ENCODE results near the gene LRRC4C. TPM values are rescaled to one million over a fixed set of nuclear protein-coding genes. Genes with fewer than 3 reads are reported as not detected.

LRRC4C gene
- total and polyA plus RNA-seq, 4 donors = 0.10 to 0.93 (median 0.30) TPM

- peak; percentile 88 for TF ChIP-seq SP1 (IDR thresholded peaks at IDR 0.05)
- no peak for TF ChIP-seq FOXA1 (IDR thresholded peaks at IDR 0.05)
- TF ChIP-seq YY1 (IDR thresholded peaks at IDR 0.05) = peak; percentile 74
- TF ChIP-seq NR2F2 (IDR thresholded peaks at IDR 0.05) = peak; percentile 68
- peak; percentile 40 for TF ChIP-seq ATF3 (IDR thresholded peaks at IDR 0.05)
- TF ChIP-seq GABPA (IDR thresholded peaks at IDR 0.05 in 1 of 2, conservative IDR thresholded peaks at IDR 0.05 in 1 of 2) = peak in 1 of 2 donors; percentile 42
- TF ChIP-seq RAD21 (IDR thresholded peaks at IDR 0.05) = peak; percentile 26 to 54
- no peak for TF ChIP-seq EGR1 (IDR thresholded peaks at IDR 0.05; ENCODE audit: low read depth in 2 of 2)
- no peak for TF ChIP-seq FOXA2 (IDR thresholded peaks at IDR 0.05)
- TF ChIP-seq TAF1 (conservative IDR thresholded peaks at IDR 0.05) = peak; percentile 30
- TF ChIP-seq REST (IDR thresholded peaks at IDR 0.05) = peak; percentile 80
- TF ChIP-seq HNF4A (conservative IDR thresholded peaks at IDR 0.05) = peak; percentile 90 to 93
- no peak for TF ChIP-seq ZBTB33 (IDR thresholded peaks at IDR 0.05)
- peak; percentile 25 for TF ChIP-seq MAX (IDR thresholded peaks at IDR 0.05)
- TF ChIP-seq RXRA (IDR thresholded peaks at IDR 0.05) = peak; percentile 66 to 76
- peak; percentile 62 for TF ChIP-seq HNF4G (IDR thresholded peaks at IDR 0.05)
- TF ChIP-seq CTCF (IDR thresholded peaks at IDR 0.05; ENCODE audit: low read depth, low read length, missing input control) = no peak
- peak; percentile 56 to 76 for TF ChIP-seq JUND (IDR thresholded peaks at IDR 0.05)
- peak; percentile 32 for DNase-seq (ENCODE audit: low spot score)
- Histone ChIP-seq H3K4me1 (ENCODE audit: control insufficient read depth in 4 of 4, insufficient read depth in 4 of 4, low read length in 3 of 4) (peaks cover 3 to 35% (median 14%) of the 10 kb centered on the region in 4 donors), H3K9ac (ENCODE audit: low read depth in 1 of 2, low read length in 2 of 2) (no peak overlapping the region), H3K9me3 (ENCODE audit: control insufficient read depth in 4 of 4, low read length in 3 of 4) (no peaks in the 10 kb centered on the region), H3K27me3 (ENCODE audit: control insufficient read depth in 4 of 4, insufficient read depth in 4 of 4, low read length in 3 of 4) (no peaks in the 10 kb centered on the region), H3K27ac (ENCODE audit: low read depth in 1 of 2, low read length in 2 of 2) (peak overlapping the region; percentile 46 to 61), H3K36me3 (ENCODE audit: control insufficient read depth in 4 of 4, insufficient read depth in 3 of 4, low read depth in 1 of 4, low read length in 3 of 4) (no peaks in the 10 kb centered on the region), H3K4me3 (ENCODE audit: low read depth in 1 of 3, low read length in 3 of 3) (peak overlapping the region in 2 of 3 donors; percentile 48 to 62)
- whole genome bisulfite sequencing = 24% methylated on average over 7 of the region's 7 CpGs
Observed at GRCh38 chr11:41377709-41378394, 81.6 kb downstream of the LRRC4C start.

All from liver (tissue), 9 donors.